K562 (cell line): ENCODE results near the gene FAM83E. TPM values are rescaled to one million over a fixed set of nuclear protein-coding genes. Genes with fewer than 3 reads are reported as not detected.

Source experiments
- CAMTA2 ChIP-seq: fragments of 250-450 bp; sonication (Bioruptor Pico); conservative IDR thresholded peaks from 2 replicates; pipeline ENCODE4 v1.5.1; 2022
- CHCHD3 ChIP-seq: fragments of 250-450 bp; sonication (Bioruptor Pico); IDR thresholded peaks from 2 replicates; pipeline ENCODE4 v2.1.2; 2022; ENCODE audit warnings: mild to moderate bottlenecking
- ELF1 ChIP-seq: fragments of 200-800 bp; sonication (Bioruptor generic); IDR thresholded peaks from 2 replicates; pipeline ENCODE4 v1.6.1; 2016; ENCODE audit warnings: missing genetic modification characterization, missing compliant biosample characterization
- HMG20A ChIP-seq: fragments of 450-650 bp; formaldehyde crosslinking; conservative IDR thresholded peaks from 2 replicates; pipeline ENCODE4 v1.4.0; 2020; ENCODE audit warnings: mild to moderate bottlenecking, mixed read lengths
- MAFG ChIP-seq: fragments of 450-650 bp; conservative IDR thresholded peaks from 2 replicates; pipeline ENCODE4 v1.6.1; 2016; ENCODE audit warnings: missing genetic modification characterization, missing compliant biosample characterization
- MAZ ChIP-seq, 2 experiments: fragments of 450-650 bp in 1 of 2; sonication (generic) in 1 of 2; formaldehyde crosslinking; IDR thresholded peaks in 1 of 2; conservative IDR thresholded peaks in 1 of 2; 2 replicates each; pipeline versions ENCODE4 v1.4.0 to v1.5.0; 2020; ENCODE audit warnings: mild to moderate bottlenecking in 1 of 2, missing genetic modification reagents in 1 of 2
- SRSF1 ChIP-seq: fragments of 200-400 bp; formaldehyde crosslinking; IDR thresholded peaks from 2 replicates; pipeline ENCODE4 v1.6.1; 2017; ENCODE audit warnings: mild to moderate bottlenecking, low read depth, low read length, moderate library complexity
- STAT5A ChIP-seq: IDR thresholded peaks from 2 replicates; pipeline ENCODE4 v1.6.1; 2012; ENCODE audit warnings: low read length, inconsistent platforms, borderline replicate concordance
- STAT5B ChIP-seq: fragments of 250-450 bp; sonication (Bioruptor Pico); IDR thresholded peaks from 2 replicates; pipeline ENCODE4 v1.8.0; 2021; ENCODE audit warnings: mild to moderate bottlenecking, inconsistent platforms
- ZFPM2 ChIP-seq: fragments of 250-450 bp; sonication (Bioruptor Pico); IDR thresholded peaks from 2 replicates; pipeline ENCODE4 v1.5.1; 2022; ENCODE audit warnings: mild to moderate bottlenecking
- ZNF253 ChIP-seq: fragments of 250-450 bp; sonication (Bioruptor Pico); conservative IDR thresholded peaks from 2 replicates; pipeline ENCODE4 v1.6.1; 2021; ENCODE audit warnings: mild to moderate bottlenecking
- polyA plus RNA-seq, 8 experiments: library from polyadenylated mRNA; depleted of rRNA in 4 of 8; stranded (reverse) in 5 of 8; unstranded in 3 of 8; fragments of >200 nt; fragmentation: Nextera tagmentation in 2 of 8; fragmentation: Illumina TruSeq in 1 of 8; extraction: Ambion mirVana in 2 of 8; extraction: Trizol in 1 of 8; gene quantifications; 2 replicates each; pipeline versions ENCODE4 v1.2.1 to v1.2.3, GENCODE V29; 2011 to 2014; ENCODE audit warnings: inconsistent platforms in 1 of 8, missing spikeins in 1 of 8
- total RNA-seq, 7 experiments: library from RNA; depleted of rRNA in 6 of 7; stranded (reverse); fragments of >200 nt in 6 of 7; fragmentation: Illumina TruSeq in 2 of 7; extraction: Trizol in 2 of 7; gene quantifications; 2 replicates each; pipeline versions ENCODE4 v1.2.1 to v1.2.3, GENCODE V29; 2011 to 2021; ENCODE audit warnings: low replicate concordance in 1 of 7
- TF ChIP-seq, protein P1 (sequence below), 2 experiments: fragments of 450-650 bp; IDR thresholded peaks; 2 replicates each; pipeline ENCODE4 v1.6.1; 2016
- TF ChIP-seq, protein P2 (sequence below): fragments of 450-650 bp; IDR thresholded peaks from 2 replicates; pipeline ENCODE4 v1.6.1; 2016; ENCODE audit warnings: low read depth, mild to moderate bottlenecking, moderate library complexity
- TF ChIP-seq, protein P3 (sequence below): sonication (generic); formaldehyde crosslinking; IDR thresholded peaks from 2 replicates; pipeline ENCODE4 v1.8.0; 2023; ENCODE audit warnings: mild to moderate bottlenecking, missing genetic modification reagents
- TF ChIP-seq, protein P4 (sequence below): fragments of 250-450 bp; sonication (Bioruptor Pico); IDR thresholded peaks from 2 replicates; pipeline ENCODE4 v1.5.0; 2022; ENCODE audit warnings: mild to moderate bottlenecking
- TF ChIP-seq, protein P5 (sequence below), 2 experiments: fragments of 450-650 bp; conservative IDR thresholded peaks; 2 replicates each; pipeline ENCODE4 v1.6.1; 2017; ENCODE audit warnings: mild to moderate bottlenecking in 2 of 2, moderate library complexity in 2 of 2

The FAM83E gene
- total and polyA plus RNA-seq, 9 of the 15 experiments (the other 6 are each of a cell fraction or from before 2014, with no cell fraction given) = 0.15 to 0.87 (median 0.29) TPM; not detected in 4

DNA sequence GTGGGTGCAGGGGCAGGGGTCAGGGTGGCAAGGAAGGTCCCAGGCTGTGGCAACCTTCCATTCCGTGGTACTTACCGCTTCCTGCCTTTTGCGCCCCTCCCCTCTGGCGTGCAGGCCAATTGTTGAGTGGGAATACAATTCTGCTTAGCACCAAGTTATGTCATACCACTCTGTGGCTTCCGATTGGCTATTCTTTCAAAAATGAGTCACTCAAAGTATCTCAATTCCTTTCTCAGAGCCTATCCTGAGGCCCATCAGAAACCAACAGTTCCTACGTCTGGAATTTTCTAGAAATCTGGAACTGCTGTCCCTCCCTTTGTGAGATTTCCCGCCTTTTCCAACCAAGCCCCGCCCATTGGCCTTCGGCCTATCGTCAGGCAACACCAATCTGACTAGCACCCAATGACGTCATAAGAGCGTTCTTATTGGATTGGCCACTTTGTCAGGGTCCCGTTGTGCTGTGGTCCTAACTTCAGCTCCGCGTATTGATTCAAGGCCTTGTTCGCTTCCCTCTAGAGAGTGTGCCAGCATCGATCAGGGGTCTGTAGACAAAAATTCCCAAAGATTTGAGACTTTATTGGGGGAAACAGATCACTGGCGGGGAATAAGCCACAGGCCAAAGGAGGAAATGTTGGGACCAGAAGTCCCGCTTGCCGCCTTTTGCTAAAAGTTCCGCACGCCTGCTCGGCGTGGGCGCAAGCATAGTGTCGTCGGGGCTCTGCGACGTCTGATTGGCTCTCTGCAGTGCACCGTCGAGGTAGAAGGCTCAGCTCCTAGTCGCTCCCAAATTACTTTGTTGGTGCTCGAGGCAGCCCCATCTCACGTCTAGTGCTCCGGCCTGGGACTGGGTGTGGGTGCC is 46.2 kb upstream of the FAM83E start (continued):
- TF ChIP-seq, protein P1, sequence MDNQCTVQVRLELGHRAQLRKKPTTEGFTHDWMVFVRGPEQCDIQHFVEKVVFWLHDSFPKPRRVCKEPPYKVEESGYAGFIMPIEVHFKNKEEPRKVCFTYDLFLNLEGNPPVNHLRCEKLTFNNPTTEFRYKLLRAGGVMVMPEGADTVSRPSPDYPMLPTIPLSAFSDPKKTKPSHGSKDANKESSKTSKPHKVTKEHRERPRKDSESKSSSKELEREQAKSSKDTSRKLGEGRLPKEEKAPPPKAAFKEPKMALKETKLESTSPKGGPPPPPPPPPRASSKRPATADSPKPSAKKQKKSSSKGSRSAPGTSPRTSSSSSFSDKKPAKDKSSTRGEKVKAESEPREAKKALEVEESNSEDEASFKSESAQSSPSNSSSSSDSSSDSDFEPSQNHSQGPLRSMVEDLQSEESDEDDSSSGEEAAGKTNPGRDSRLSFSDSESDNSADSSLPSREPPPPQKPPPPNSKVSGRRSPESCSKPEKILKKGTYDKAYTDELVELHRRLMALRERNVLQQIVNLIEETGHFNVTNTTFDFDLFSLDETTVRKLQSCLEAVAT (IDR thresholded peaks at IDR 0.05) = peak in 1 of 2 experiments; percentile 91; a peak in 2 of 4 replicates
- TF ChIP-seq, protein P2, sequence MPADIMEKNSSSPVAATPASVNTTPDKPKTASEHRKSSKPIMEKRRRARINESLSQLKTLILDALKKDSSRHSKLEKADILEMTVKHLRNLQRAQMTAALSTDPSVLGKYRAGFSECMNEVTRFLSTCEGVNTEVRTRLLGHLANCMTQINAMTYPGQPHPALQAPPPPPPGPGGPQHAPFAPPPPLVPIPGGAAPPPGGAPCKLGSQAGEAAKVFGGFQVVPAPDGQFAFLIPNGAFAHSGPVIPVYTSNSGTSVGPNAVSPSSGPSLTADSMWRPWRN = 0 out of 2 replicates have a peak, but pooled peaks have one; percentile 33
- TF ChIP-seq HMG20A (CRISPR knock-in tag) (no peak), MAFG (tag) (no peak), ZFPM2 (no peak), SRSF1 (no peak), ZNF253 (no peak), CHCHD3 (CRISPR knock-in tag) (no peak), MAZ (CRISPR knock-in tag; conservative IDR thresholded peaks at IDR 0.05 in 1 of 2, IDR thresholded peaks at IDR 0.05 in 1 of 2) (peak; percentile 27 to 45; a peak in 1 of 4 replicates), STAT5A (no peak), STAT5B (CRISPR knock-in tag) (no peak), ELF1 (tag) (no peak), CAMTA2 (CRISPR knock-in tag) (no peak)
- TF ChIP-seq, protein P3, sequence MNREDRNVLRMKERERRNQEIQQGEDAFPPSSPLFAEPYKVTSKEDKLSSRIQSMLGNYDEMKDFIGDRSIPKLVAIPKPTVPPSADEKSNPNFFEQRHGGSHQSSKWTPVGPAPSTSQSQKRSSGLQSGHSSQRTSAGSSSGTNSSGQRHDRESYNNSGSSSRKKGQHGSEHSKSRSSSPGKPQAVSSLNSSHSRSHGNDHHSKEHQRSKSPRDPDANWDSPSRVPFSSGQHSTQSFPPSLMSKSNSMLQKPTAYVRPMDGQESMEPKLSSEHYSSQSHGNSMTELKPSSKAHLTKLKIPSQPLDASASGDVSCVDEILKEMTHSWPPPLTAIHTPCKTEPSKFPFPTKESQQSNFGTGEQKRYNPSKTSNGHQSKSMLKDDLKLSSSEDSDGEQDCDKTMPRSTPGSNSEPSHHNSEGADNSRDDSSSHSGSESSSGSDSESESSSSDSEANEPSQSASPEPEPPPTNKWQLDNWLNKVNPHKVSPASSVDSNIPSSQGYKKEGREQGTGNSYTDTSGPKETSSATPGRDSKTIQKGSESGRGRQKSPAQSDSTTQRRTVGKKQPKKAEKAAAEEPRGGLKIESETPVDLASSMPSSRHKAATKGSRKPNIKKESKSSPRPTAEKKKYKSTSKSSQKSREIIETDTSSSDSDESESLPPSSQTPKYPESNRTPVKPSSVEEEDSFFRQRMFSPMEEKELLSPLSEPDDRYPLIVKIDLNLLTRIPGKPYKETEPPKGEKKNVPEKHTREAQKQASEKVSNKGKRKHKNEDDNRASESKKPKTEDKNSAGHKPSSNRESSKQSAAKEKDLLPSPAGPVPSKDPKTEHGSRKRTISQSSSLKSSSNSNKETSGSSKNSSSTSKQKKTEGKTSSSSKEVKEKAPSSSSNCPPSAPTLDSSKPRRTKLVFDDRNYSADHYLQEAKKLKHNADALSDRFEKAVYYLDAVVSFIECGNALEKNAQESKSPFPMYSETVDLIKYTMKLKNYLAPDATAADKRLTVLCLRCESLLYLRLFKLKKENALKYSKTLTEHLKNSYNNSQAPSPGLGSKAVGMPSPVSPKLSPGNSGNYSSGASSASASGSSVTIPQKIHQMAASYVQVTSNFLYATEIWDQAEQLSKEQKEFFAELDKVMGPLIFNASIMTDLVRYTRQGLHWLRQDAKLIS (CRISPR knock-in tag) = no peak
- TF ChIP-seq, protein P4, sequence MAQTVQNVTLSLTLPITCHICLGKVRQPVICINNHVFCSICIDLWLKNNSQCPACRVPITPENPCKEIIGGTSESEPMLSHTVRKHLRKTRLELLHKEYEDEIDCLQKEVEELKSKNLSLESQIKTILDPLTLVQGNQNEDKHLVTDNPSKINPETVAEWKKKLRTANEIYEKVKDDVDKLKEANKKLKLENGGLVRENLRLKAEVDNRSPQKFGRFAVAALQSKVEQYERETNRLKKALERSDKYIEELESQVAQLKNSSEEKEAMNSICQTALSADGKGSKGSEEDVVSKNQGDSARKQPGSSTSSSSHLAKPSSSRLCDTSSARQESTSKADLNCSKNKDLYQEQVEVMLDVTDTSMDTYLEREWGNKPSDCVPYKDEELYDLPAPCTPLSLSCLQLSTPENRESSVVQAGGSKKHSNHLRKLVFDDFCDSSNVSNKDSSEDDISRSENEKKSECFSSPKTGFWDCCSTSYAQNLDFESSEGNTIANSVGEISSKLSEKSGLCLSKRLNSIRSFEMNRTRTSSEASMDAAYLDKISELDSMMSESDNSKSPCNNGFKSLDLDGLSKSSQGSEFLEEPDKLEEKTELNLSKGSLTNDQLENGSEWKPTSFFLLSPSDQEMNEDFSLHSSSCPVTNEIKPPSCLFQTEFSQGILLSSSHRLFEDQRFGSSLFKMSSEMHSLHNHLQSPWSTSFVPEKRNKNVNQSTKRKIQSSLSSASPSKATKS (CRISPR knock-in tag) = no peak
- TF ChIP-seq, protein P5, sequence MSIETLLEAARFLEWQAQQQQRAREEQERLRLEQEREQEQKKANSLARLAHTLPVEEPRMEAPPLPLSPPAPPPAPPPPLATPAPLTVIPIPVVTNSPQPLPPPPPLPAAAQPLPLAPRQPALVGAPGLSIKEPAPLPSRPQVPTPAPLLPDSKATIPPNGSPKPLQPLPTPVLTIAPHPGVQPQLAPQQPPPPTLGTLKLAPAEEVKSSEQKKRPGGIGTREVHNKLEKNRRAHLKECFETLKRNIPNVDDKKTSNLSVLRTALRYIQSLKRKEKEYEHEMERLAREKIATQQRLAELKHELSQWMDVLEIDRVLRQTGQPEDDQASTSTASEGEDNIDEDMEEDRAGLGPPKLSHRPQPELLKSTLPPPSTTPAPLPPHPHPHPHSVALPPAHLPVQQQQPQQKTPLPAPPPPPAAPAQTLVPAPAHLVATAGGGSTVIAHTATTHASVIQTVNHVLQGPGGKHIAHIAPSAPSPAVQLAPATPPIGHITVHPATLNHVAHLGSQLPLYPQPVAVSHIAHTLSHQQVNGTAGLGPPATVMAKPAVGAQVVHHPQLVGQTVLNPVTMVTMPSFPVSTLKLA (conservative IDR thresholded peaks at IDR 0.05) = no peak
